GM18909 (cell line): ENCODE data around the gene TMEM50B.
A peak's percentile ranks its signal among the peaks of the same experiment; 100 is the strongest.
"Not testable (repeated sequence)": the region's sequence is repeated elsewhere in the genome, so short reads cannot be mapped to it uniquely, and the experiment has no call there.

Experiments
- ATAC-seq: cut with Tn5 transposase; IDR thresholded peaks from one replicate; pipeline ENCODE4 v1.9.1; 2021; ENCODE audit warnings: mild to moderate bottlenecking; ENCODE audit not compliant: unreplicated experiment, poor library complexity

TMEM50B gene

DNA sequence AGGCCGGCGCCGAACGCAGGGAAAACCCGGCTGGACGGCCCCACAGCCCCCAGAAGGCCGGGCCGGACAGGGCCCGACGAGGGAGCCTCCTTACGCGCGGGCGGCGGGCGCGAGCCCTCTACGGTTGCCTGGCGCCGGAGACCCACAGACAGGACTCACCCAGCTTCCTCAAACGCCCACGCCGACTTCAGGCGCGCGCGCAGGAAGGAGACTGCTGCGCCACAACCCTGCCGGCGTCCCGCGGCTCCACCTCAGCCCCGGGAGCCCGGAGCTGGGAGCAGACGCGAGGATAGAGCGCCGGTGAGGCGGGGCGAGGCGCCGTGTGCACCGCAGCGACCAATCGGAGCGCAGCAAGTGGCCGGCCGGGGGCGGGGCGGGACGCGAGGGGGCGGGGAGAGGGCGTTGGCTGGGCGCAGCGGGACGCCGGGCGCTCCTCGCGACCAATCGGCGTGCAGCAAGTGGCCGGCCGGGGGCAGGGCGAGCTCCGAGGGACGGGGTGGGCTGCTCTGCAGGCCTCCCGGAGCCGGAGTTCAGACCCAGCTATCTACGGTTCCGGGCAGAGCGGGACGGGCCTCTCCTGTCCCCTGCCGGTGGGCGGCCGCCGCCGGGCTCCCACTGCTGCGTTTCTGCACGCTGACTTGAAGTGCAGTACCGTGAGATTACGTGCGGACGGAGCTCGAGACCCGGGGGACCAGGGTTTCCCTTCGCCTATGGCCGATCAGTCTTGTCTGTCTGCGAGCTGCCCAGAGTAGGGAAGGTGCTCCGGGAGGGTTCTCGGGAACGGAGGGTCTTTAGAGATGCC lies at the start of gene TMEM50B:
TSS of gene TMEM50B (minus strand) at position 296 of the 802 bp plus-strand sequence. CDS start 11,089 bp downstream, outside the sequence.
- ATAC-seq = peak; percentile 90

DNA sequence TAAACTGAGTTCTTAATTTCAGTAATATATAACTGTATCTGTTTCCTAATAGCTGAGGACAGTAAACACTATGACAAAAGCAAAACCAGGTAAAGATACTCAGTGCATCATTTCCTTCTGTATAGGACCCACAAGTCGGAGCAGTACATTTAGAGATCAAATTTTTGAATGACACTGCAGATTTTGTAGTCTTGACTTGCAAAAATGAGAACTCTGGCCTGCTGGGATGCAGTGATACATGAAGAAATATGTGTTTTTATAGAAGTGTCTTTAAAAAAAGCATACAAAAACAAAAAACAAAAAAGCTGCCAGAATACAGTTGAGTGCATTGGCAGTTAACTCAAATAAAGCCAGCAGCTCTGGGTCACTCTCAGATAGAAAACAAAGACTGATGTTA lies 43.2 kb upstream of the TMEM50B start:
- ATAC-seq = no peak

DNA sequence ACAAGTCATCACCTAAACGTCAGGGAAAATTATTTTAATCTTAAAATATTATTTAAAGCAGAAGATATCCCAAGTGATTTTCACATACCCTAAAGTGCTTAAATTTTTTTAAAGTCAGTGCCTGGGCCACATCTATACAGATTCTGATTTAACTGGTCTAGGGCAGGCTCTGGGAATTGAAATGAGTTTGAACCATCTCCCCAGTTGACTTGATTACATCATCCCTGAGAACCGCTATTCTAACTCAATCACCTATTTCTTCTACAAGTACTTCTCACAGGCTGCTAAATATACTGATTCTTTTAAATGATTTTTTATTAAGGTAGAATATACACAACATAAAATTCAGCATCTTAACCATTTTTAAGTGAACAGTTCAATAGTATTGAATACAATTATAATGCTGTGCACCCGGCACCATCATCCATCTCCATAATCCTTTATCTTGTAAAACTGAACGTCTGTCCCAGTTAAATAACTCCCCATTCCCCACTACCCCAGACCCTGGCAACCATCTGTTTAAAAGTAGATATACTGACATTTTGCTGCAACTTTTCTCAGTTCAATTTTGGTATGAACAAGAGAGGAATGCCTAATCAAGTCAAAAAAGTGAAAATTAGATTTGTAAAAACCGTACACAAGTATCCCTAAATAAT lies 42.7 kb upstream of the TMEM50B start:
- ATAC-seq = no peak

DNA sequence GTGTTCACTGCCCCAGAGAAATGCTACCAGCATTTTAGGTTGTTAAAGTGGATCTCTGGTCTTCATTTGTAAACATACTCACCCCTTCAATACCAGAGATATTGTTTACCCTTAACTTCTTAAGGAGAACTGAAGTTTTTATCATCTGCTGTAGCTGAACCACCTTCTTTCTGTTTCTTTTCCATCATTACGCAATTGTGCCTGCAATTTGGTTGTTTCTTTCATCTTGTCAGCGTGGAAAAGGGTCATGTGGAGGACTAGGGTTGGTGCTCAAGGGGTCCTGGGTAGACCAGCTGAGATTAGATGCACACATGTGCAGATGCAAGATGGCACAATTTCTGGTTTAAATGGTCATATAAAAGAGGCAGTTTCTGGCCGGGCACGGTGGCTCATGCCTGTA lies 39.1 kb upstream of the TMEM50B start:
- ATAC-seq = no peak

DNA sequence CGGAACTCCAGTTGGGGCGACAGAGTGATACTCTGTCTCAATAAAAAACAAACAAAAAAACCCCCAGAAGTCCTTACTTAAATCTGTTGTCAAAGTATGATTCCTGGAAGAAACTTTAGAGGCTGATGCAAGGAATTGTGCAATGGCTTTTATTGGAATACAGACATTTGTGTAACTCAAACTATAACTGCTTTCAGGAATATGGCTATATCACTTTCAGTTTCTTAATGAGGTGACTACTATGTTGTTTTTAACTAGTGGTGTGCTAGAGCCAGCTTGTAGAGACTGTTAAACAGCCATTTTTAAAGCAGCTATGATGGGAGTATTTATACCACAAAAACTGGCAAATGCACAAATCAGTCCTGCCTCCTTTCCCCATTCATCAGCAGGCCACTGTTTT lies 34.5 kb upstream of the TMEM50B start:
- no peak for ATAC-seq

DNA sequence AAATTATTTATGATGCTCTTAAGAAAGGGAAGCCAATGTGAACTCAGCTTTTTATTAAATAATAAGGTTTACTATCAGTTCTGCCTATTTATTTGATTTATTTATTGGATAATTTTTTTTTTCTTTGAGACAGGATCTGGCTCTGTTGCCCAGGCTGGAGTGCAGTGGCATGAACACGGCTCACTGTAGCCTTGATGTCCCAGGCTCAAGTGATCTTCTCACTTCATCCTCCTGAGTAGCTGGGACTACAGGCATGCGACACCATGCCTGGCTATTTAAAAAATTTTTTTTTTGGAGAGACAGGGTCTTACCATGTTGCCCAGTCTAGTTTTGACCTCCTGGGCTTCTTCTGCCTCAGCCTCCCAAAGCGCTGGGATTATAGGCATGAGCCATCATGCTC lies 32.7 kb upstream of the TMEM50B start:
- ATAC-seq = no peak

DNA sequence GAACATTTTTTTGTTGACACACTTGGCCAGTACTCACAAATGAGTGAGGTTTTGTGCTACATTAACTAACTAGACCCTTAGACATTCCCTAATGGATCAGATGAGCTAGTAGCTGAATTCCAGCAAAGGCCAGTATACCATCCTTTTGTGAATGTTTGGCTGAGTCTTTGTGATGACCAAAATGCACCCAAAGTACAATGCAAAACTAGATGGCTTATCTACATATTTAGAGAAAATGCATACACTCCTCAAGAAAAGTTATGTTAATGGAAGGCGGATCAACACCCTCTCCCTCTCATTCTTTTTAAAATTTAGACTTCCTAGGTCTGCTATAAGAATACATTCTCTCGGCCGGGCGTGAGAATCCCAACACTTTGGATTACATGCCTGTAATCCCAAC lies 31.9 kb upstream of the TMEM50B start:
- no peak for ATAC-seq

DNA sequence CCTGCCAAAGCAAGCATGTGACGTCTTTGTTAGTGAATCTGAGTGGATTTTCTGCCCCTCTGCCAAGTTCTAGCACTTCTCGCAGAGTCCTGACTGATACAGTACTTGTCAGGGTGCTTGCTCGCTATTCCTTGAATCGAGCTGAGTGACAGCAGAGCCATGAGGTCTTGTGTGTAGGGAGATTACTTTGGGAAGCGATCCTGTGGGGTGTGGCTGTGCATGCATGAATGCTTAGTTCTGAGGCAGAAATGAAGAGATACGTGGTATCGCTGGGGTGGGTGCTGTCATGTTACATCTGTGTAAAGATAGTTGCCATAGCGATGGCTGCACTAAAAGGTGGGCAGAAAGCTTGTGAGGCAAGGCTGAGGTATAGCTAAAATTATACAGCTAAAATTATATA lies 31.1 kb upstream of the TMEM50B start:
- no peak for ATAC-seq

DNA sequence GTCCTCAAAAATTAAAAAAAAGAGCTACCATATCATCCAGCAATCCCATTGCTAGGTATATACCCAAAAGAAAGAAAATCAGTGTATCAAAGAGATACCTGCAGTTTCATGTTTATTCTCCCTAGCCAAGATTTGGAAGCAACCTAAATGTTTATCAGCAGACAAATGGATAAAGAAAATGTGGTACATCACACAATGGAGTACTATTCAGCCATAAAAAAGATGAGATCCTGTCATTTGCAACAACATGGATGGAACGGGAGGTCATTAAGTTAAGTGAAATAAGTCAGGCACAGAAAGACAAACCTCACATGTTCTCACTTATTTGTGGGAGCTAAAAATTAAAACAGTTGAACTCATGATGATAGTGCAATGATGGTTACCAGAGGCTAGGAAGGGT lies 27.2 kb upstream of the TMEM50B start:
- ATAC-seq = not testable (repeated sequence)

DNA sequence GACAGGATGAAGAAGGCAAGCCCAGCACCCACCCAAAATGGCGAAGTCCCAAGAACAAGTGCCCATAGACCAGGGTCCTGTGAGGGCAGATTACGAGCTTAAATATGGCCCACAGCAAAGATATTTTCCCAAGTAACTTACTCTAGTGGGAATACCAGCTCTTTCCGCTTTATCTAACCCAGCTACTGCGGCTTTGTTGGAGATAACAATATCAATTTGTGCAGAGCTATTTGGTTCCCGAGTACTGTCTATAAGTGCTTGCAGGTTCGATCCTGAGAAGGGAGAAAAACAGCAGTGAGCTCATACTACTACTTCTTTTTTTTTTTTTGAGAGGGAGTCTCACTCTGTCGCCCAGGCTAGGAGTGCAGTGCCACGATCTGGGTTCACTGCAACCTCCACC lies 26.1 kb upstream of the TMEM50B start:
- no peak for ATAC-seq

DNA sequence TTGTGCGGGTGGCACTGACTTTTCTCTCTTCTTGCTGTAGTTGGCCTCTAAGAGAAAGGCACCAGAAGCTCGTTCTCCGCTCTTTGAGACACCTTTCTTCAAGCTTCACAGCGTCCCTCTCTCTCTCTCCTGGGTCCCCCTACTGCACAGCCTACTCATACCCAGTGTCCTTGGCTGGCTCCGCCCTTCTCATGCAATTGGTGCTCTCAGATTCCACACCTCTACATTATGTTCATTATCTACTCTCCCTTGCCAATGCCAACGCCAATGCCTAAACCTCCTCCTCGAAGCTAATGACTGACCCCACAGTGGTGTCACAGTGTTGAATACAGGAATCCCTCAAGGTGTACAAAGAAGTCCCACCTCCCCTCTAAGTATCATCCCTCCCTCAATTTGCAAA lies 16.6 kb upstream of the TMEM50B start:
- ATAC-seq = no peak

DNA sequence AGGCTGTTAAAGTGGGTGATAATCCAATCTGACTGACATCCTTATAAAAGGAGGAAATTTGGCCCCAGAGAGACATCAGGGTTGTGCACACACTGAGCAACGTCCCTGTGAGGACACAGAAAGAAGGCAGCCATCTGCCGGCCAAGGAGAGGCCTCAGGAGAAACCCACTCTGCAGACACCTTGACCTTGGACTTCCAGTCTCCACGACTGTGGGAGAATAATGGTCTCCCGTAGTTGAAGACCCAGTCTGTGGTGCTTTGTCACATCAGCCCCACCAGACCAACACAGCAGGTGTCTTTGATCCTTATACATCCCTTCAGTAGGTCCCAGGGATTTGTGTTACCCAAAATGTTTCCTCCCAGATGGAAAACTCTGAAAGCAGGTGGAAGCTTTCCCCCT lies 16.0 kb upstream of the TMEM50B start:
- no peak for ATAC-seq

DNA sequence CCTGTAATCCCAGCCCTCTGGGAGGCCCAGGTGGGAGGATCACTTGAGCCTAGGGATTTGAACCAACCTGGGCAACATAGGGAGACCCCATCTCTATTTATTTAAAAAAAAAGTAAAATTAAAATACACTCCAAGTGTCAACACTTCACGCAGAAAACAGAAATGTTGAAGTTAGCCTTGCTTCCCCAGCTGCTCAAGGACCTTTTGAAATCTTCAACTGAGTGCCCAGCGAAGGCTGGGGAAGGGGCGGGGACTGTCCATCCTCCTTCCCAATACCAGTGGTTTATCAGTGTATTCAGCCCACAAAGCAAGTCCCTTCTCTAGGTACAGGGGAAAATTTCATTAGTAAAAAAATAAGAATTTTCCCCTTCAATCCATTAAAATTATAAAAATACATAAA lies 14.0 kb upstream of the TMEM50B start:
- ATAC-seq = no peak

DNA sequence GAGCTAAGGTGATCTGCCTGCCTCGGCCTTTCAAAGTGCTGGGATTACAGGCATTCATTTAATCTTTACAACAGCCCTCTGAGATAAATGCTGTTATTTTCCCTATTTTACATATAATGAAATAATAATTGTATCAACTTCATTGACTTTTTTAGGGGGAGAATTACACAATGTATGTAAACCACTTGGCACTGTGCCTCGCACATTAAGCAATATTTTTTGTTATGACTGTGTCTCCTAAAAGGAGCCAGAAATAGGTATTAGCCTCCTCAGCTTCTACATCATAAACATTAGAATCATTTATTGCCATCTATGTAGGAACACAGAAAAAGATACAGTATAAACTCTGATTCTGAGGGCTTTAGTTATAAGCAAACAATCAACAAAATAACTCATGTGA lies 12.8 kb upstream of the TMEM50B start:
- no peak for ATAC-seq

DNA sequence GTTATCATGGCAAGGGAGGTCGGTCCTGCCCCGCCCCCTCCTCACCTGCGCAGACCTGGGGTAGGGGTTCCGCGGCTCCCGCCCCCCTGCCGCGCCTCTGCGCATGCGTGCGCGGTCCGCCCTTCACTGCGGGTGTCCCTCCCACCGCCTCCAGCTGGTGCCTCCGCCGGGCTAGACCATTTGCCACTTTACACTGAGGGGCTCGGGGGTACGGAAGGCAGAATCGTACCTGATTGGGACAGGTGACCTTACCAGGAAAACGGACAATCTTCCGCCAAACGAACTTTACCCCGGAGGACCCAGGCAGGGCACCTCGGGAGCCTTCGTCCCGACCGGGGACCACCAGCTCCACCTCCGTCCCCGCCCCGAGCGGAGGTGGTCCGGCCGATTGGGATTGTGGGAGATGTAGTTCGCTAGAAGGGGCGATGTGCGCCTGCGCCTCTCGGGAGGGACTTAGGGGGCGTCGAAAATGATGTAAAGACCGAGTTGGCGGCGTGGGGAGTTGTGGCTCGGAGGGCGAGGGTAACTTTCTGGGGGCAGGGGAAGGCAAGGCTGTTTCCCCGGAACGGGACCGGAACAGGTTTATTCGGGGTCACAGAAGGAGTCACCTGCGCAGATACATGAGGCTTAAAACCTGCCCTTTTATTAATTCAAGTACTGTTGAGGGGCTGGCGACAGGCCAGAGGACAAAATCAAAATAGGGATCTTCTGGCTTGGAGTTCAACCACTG lies 11.8 kb upstream of the TMEM50B start, which contains the start of gene DNAJC28:
TSS of gene DNAJC28 (minus strand) at position 344 of the 730 bp plus-strand sequence. CDS start 2,323 bp downstream, outside the sequence.
- ATAC-seq = peak; percentile 93

DNA sequence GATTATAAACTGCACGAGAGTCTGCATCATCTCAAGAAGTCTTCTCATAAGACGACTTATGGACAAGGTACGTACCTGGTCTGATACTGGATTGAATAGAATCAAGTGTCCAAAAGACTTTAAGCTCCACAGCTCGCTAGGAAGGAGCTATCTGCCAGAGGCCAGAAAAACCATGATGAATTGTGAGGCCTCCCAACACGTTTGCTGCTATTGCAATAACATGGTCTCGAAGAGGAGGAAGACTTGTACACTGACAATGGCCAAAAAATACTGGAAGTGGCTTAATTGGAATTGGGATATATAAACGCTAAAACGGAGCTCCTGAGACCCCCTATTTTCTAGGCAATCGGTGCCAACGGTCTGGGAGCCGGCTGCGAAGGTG lies 11.2 kb upstream of the TMEM50B start:
- no peak for ATAC-seq

DNA sequence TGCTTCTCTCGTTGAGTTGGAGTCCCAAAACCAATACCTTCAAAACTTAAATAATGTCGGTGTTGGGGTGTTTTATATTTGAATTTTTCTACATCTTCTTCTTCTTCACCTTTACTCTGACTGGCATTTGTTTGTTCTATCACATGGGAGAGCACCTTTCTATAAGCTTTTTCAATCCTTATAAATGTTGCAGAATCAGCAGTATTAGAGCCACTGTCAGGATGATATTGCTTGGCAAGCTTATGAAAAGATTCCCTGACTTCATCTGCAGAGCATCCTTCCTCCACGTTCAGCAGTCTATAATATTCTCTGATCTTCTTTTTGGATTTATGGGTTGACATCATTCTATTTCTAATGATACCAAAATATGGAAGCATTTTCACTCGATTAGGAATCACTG lies 9.2 kb upstream of the TMEM50B start:
- ATAC-seq = no peak

DNA sequence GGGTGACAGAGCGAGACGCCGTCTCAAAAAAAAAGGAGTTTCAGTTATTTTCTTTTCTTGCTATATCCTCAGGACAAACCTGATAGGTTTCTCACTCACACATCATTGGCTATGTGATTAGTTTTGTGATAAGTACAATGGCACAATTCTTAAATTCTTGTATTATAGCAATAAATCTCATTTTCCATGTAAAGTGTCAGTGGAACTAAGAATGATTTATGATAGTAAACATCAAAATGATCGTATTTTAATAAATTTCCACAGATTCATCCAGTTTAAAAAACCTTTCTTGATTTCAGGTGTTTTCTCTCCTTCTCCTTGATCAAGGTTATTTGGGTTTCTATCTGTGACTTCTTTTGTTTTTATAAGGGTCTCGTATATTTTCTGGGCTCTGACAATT lies 8.2 kb upstream of the TMEM50B start:
- no peak for ATAC-seq

DNA sequence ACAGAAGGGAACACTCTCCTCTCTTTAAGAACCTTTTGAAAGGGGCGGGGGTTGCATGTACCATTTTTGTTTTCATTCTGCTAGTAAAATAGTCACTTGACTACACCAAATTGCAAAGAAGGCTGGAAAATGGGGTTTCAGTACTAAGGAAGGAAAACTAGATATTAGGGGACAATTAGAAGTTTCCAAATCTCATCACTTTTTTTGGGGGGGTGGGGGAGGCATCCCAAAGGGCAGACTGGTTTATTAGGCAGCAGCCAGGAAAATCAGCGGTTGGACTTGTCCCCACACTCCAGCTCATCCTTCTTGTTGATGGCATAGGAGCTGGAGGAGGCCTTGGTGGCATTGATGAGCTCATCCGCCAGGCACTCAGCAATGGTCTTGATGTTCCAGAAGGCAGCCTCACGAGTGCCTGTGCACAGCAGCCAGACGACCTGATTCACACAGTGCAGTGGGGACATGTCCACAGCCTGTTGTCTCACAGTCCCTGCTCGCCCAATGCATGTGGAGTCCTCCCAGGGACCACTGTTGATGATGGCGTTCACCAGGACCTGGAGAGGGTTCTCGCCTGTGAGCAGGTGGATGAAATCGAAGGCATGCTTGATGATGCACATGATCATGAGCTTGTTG lies 1.7 kb upstream of the TMEM50B start:
- no peak for ATAC-seq

DNA sequence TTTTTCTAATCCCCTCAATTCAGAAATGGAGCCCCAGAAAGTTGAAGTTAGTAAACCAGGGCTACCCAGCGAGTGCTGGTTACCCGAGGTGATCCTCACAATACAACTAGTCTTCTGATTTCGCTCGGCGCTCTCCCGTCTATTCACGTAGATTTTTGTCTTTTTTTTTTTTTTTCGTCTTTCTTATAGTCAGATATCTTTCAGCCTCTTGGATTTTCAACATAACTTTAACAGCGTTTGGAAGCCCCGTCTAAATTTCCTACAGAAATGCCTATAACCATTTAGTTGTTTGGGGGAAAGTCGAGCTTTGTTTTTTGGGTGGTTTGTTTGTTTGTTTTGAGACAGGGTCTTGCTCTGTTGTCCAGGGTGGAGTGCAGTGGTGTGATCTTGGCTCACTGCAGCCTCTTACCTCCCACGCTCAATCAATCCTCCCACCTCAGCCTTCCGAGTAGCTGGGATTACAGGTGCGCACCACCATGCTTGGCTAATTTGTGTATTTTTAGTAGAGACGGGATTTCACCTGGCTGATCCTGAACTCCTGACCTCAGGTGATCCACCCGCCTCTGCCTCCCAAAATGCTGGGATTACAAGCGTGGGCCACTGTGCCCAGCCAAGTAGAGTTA lies 818 bp upstream of the TMEM50B start:
- ATAC-seq = no peak
